Measurements from ENCODE around the gene RHCG.

DNA sequence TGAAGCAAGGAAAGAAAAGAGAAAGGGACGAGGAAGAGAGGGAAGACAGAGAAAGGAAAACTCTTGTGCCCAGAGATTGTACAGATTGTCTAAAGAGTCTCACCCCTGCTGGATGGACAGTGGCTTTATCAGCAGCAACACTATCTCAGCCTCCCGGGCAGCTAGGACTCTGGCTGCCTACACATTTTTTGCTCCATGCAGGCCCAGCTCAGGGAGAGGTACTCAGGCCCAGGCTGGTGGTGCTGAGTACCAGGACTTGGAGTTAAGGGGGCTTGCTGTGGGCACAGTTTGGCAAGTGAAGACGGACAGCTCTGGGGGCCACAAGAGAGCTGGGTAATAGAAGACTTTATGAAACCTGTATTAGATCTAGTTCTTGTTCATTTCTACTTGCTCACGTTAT lies 19.1 kb upstream of the RHCG start:
- no peak for TF ChIP-seq CTCF (IDR thresholded peaks at IDR 0.05)
- TF ChIP-seq POLR2A (IDR thresholded peaks at IDR 0.05): no peak
